Measurements from ENCODE around the gene PRODH. TPM values are rescaled to one million over a fixed set of nuclear protein-coding genes. Genes with fewer than 3 reads are reported as not detected.
"Not testable (repeated sequence)": the region's sequence is repeated elsewhere in the genome, so short reads cannot be mapped to it uniquely, and the experiment has no call there.

Gene PRODH
- total RNA-seq, 2 donors from 2014 or later: 3.1 to 11.5 TPM

DNA sequence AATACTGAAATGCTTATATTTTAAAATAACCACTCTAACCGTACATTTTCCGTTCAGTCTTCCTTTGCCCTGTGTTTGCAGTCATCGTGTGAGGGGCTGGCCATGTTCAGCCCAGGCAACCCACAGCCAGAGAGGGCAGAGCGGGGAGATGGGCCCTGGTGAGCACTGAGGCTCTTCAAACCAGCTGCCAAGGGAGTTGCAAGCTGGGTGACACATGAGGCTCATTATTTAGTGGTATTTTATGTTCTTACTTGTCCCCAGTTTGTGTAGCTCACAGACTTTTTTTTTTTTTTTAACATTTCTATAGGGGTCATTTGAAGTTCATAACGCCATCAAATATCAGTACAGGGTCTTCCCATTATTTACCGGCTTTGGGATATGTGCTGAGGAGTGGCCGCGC is 48.0 kb downstream of the PRODH start:
- Histone ChIP-seq H3K36me3 (no peaks in the 10 kb centered on the region), H3K27ac (no peak overlapping the region), H3K9me3 (no peaks in the 10 kb centered on the region), H3K27me3 (replicated peaks; ENCODE audit: insufficient read depth) (no peaks in the 10 kb centered on the region), H3K4me1 (replicated peaks) (no peaks in the 10 kb centered on the region), H3K4me3 (no peak overlapping the region)
- WGBS: no CpG with 5 or more reads among the region's 8 CpGs
- DNase-seq (ENCODE audit: low spot score): no peak
- intact Hi-C loops (cut with DNase I): no loop called here
- TF ChIP-seq POLR2AphosphoS5 (IDR thresholded peaks at IDR 0.05) (no peak), POLR2A (IDR thresholded peaks at IDR 0.05) (no peak)
- TF ChIP-seq, protein P1, sequence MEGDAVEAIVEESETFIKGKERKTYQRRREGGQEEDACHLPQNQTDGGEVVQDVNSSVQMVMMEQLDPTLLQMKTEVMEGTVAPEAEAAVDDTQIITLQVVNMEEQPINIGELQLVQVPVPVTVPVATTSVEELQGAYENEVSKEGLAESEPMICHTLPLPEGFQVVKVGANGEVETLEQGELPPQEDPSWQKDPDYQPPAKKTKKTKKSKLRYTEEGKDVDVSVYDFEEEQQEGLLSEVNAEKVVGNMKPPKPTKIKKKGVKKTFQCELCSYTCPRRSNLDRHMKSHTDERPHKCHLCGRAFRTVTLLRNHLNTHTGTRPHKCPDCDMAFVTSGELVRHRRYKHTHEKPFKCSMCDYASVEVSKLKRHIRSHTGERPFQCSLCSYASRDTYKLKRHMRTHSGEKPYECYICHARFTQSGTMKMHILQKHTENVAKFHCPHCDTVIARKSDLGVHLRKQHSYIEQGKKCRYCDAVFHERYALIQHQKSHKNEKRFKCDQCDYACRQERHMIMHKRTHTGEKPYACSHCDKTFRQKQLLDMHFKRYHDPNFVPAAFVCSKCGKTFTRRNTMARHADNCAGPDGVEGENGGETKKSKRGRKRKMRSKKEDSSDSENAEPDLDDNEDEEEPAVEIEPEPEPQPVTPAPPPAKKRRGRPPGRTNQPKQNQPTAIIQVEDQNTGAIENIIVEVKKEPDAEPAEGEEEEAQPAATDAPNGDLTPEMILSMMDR (IDR thresholded peaks at IDR 0.05): no peak

DNA sequence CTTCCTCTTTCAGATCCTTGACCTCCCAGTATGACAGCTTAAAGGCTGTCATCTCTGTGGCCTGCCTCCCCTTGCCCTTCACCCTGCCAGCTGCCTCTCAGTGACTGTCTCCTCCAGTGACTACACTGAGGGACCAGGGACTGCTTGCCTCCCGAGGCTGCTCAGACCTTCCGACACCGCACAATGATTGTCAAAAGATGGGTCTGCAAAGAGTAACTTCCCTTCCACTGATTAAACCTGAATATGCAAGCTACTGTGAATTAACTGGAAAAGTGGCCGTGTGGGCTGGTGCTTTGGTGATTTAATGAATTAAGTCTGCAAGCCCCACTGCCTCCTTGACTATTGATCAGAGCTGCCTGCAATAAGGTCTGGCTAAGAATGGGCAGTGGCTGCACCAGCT is 51.6 kb downstream of the PRODH start:
- H3K36me3 ChIP-seq; H3K9me3 ChIP-seq; H3K4me1 ChIP-seq (replicated peaks); H3K27ac ChIP-seq; DNase-seq (ENCODE audit: low spot score); H3K4me3 ChIP-seq; H3K27me3 ChIP-seq (replicated peaks; ENCODE audit: insufficient read depth); intact Hi-C loops (cut with DNase I): not testable (repeated sequence)
- WGBS: 89% methylated on average over 4 of the region's 4 CpGs

DNA sequence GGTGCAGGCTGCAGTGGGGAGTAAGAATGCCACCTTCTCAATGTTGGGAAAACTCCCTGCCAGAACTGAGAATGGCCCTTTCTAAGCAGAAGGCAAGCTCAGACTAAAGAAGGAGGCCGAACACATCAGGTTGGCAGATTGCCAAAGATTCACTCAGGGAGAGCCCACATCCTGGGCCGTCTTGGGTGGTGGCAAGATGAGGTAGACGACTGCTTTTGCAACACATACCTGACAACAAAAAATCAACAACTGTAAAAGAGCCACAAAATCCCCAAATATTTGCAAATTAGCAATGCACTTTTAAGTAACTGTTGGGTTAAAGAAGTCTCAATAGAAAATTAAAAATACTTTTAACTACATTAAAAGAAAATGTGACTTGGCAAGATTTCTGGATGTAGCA is 54.8 kb downstream of the PRODH start:
- H3K4me3 ChIP-seq; H3K9me3 ChIP-seq; H3K36me3 ChIP-seq; intact Hi-C loops (cut with DNase I); H3K27ac ChIP-seq; H3K4me1 ChIP-seq (replicated peaks); DNase-seq (ENCODE audit: low spot score); H3K27me3 ChIP-seq (replicated peaks; ENCODE audit: insufficient read depth): not testable (repeated sequence)
- no CpG with 5 or more reads among the region's 3 CpGs for WGBS

Other genes starting within 250 kb of the PRODH start
- gene DGCR6, start 30.0 kb downstream of the PRODH start, total RNA-seq: 1 to 10 TPM; 2.7 to 9.9 TPM
- 100 to 1,000 TPM in 1 of 2 donors, 10 to 100 TPM in 1; 94.3 to 107 TPM for gene DGCR2, start 186.1 kb upstream of the PRODH start, total RNA-seq
- gene TSSK2, start 195.0 kb upstream of the PRODH start, total RNA-seq: 1 to 10 TPM in 1 of 2 donors, not detected in 1; 8.0 TPM
- gene ESS2, start 208.4 kb upstream of the PRODH start, total RNA-seq: 10 to 100 TPM; 19.4 to 21.2 TPM
- 10 to 100 TPM in 1 of 2 donors, not detected in 1; 11.9 TPM for gene GSC2, start 214.0 kb upstream of the PRODH start, total RNA-seq
- gene SLC25A1, start 242.4 kb upstream of the PRODH start, total RNA-seq: 100 to 1,000 TPM in 1 of 2 donors, 10 to 100 TPM in 1; 79.1 to 113 TPM

All from prostate gland (tissue), 2 donors.